NCI-H2107 treated with DMSO at 0.1 percent for 48 hours (cell line): ENCODE results near the gene SLC39A11.

Experiments used
- DNase-seq: peaks from one replicate; lab custom pipeline; 2025; ENCODE audit not compliant: unreplicated experiment; lab: John Stamatoyannopoulos, UW

SLC39A11 gene

DNA sequence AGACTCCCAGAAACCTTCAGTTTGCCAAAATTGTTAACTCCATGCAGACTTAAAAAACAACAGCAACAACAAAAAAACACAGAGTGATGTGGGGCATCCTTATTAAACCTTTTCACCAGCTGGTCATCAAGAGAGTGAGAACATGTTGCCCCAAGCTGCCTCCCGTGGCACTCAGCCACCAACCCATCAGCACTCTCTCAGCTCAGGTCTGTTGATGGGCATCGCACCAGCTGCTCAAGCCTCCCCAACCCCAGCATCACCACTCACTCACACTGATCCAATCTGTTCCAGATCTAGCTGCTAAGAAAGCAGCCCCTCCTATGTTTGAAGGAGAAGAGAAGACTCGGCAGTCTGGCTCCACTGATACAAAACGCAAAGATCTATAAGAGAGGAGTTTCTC, 46.8 kb downstream of the SLC39A11 start:
- no peak for DNase-seq

GRCh38 chr17:73043686-73044581, 48.6 kb downstream of the SLC39A11 start:
- no peak for DNase-seq

DNA sequence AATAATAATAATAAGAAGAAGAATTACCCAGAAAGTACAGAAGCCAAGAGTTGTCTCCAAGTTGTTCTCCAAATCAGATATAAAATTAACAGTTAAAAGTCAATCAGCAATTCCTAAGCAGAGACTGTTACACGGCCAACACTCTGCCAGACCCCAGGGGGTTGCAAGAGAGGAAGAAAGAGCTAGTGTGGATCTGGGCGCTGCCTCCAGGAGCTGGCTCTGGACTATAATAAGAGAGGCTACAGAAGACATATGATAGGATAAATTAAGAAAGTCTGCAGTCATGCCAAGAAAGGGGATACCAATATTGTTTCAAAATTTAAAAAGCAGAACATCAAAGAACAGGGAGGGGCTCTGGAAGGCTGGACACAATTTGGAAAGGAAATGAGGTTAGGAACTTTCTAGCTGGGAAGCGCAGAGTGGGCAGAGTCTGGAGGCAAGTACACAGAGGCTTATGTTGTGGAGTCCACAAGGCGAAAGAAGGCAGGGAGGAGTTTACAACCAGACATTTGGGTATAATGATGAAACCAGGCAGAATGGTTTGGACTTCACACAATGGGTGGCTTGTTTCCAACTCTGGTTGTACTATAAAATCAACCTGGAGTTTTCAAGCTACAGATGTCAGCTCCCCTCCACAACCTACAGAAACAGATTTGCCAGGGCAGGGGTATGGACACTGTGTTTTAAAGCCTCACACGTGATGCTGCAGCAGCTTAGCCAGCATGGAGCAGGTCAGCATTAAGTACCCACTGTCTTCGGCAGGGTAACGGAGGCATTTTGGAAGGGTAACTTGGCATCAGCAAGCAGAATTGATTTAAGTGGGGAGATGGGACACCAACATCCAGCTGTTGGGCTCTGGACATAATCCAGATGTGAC, 49.4 kb downstream of the SLC39A11 start:
- no peak for DNase-seq

GRCh38 chr17:73042225-73042624, 50.3 kb downstream of the SLC39A11 start:
- no peak for DNase-seq

- no peak for DNase-seq
These were observed 53.2 kb downstream of the SLC39A11 start for GRCh38 chr17:73039282-73039681.

DNA sequence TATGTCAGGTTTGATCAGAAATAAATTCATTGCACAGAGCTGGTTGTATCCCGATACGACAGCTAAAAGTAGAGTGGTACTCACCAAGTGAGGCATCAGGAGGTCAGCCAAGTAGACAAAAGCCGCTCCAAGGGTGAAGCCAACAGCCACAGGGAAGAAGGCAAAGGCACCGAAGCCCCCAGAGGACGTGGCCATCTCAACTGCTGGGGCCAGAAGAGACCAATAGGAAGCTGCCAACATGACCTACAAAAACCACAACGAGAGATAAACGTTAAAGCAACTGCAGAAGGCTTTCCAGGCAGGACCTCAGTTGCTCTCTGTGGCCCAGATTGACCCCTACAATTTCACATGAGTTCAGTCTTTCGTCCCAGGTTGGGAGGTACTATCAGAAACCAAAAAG, 61.0 kb downstream of the SLC39A11 start:
- DNase-seq: no peak

GRCh38 chr17:73030995-73031394, 61.5 kb downstream of the SLC39A11 start:
- no peak for DNase-seq

- DNase-seq: no peak
These were observed 62.0 kb downstream of the SLC39A11 start for GRCh38 chr17:73030501-73030921.

DNA sequence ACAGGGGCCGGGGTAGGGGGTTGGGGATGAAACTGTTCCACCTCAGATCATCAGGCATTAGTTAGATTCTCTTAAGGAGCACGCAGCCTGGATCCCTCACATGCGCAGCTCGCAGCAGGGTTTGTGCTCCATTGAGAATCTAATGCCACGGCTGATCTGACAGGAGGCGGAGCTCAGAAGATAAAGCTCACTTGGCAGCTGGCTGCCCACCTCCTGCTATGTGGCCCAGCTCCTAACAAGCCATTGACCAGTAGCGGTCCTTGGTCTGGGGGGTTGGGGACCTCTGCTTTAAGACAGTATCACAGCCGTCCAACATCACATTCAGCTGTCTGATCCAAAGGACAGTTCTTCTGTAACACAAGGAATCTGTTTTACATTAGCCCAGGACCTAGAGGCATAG, 62.5 kb downstream of the SLC39A11 start:
- no peak for DNase-seq

DNA sequence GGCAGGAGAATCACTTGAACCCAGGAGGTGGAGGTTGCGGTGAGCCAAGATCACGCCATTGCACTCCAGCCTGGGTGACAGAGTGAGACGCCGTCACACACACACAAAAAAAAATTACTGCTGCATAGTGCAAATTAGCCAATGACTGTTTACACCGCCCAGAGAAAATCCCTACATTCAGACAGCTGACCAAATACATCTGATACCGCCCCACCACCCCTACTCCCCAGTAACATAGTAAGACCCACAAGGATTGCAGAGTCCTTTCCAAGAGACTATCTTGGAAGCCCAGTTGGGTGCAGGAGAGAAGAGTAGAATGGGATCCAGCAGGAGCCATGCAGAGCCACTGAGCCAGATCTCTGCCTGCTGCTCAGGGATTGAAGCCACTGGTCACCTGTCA, 63.5 kb downstream of the SLC39A11 start:
- DNase-seq: no peak

DNA sequence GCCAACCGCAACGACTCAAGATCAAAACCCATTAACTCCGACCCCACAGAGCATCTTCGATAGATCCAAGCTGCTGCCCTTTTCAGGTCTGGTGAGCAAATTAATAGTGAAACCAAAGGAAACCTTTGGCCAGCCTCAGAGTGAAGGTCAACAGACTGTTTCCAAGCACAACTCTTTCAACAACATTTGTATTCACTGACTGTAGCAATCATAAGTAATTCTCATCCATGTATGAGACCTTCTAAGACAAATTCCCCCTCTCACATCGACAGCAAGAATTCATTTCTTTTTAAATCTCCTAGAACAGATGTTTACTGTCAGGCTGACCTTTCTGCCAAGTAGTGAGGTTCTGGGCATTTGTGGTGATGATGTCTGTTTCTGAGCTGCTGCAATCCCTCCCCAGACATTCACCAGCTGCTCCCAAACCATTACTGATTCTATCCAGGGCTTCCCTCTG, 64.2 kb downstream of the SLC39A11 start:
- no peak for DNase-seq

DNA sequence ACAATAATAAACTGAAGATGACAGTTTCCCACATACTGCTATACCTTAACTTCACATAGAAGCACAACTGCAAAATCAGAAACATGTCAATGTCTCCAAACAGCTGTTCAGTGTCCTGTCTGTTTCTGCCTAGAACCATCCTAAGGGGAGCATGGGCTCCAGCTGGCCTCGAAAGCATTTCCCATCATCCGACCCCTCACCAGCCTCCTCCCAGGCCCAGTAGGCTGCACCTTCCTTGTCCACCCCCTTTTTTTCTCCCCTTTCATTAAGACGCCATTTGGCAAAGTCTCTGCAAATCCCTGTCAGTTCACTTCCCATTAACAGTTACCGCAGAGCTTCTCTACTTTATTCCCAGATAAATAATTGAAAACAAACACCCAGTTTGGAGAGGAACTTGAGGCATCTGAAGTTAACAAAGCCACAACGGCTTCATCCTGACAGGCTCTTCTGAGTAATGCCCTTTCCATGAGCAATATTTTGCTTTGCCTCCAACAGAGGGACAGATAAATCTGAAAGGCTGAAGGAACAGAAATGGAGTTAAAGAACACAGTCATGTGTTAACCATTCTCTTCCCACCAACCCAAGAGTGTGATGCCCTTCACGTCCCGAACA, 65.3 kb downstream of the SLC39A11 start:
- no peak for DNase-seq

- DNase-seq: no peak
These were observed 67.4 kb downstream of the SLC39A11 start for GRCh38 chr17:73025041-73025560.

DNA sequence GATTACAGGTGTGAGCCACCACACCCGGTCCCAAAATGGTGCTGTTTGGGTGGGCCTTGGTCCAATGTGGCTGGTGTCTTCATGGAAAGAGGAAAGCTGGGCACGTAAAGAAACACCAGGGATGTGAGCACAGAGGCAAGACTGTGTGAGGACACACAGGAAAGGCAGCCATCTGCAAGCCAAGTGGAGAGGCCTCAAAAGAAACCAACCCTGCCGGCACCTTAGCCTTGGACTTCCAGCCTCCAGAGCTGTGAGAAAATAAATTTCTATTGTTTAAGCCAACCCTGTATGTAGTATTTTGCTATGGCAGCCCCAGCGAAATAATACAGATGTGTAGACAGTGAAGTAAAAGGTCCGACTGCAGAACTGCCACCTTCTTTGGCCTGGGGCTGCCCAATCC, 68.7 kb downstream of the SLC39A11 start:
- DNase-seq: no peak

- peak; percentile 71 for DNase-seq
These were observed 69.8 kb downstream of the SLC39A11 start for GRCh38 chr17:73022694-73023093.

GRCh38 chr17:73021771-73022170, 70.7 kb downstream of the SLC39A11 start:
- DNase-seq: peak; percentile 26

DNA sequence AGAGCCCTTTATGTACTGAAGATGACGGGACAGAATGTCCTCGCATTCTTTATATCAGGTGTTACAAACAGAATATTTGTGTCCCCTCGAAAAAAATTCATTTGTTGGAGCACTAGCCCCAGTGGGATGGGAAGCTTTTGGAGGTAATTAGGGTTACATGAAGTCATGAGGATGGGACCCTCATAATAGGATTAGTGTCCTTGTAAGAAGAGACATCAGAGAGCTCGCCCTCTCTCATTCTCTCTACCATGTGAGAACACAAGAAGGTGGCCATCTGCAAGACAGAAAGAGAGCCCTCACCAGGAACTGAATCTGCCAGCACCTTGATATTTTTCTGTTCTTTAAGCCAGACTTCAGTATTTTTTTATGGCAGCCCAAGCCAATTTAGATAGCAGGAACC, 72.4 kb downstream of the SLC39A11 start:
- no peak for DNase-seq

- no peak for DNase-seq
These were observed 73.9 kb downstream of the SLC39A11 start for GRCh38 chr17:73018599-73018998.

GRCh38 chr17:73017658-73018057, 74.8 kb downstream of the SLC39A11 start:
- no peak for DNase-seq

GRCh38 chr17:73015722-73016276, 76.7 kb downstream of the SLC39A11 start:
- no peak for DNase-seq
